HEK293T (cell line): Measurements from ENCODE around the gene OR8B3.

Experiments
- FOXK2 ChIP-seq: fragments of 450-650 bp; IDR thresholded peaks from 2 replicates; pipeline ENCODE4 v1.6.1; 2016; ENCODE audit warnings: mild to moderate bottlenecking
- FOXM1 ChIP-seq: fragments of 450-650 bp; IDR thresholded peaks from 2 replicates; pipeline ENCODE4 v1.6.1; 2017; ENCODE audit warnings: mild to moderate bottlenecking, borderline replicate concordance
- PKNOX1 ChIP-seq: fragments of 450-650 bp; IDR thresholded peaks from 2 replicates; pipeline ENCODE4 v1.6.1; 2016
- SP1 ChIP-seq: fragments of 450-650 bp; IDR thresholded peaks from 2 replicates; pipeline ENCODE4 v1.6.1; 2017
- SUZ12 ChIP-seq: fragments of 450-650 bp; IDR thresholded peaks from 2 replicates; pipeline ENCODE4 v1.6.1; 2016; ENCODE audit warnings: mild to moderate bottlenecking
- TARDBP ChIP-seq: fragments of 450-650 bp; IDR thresholded peaks from 2 replicates; pipeline ENCODE4 v1.6.1; 2016

DNA sequence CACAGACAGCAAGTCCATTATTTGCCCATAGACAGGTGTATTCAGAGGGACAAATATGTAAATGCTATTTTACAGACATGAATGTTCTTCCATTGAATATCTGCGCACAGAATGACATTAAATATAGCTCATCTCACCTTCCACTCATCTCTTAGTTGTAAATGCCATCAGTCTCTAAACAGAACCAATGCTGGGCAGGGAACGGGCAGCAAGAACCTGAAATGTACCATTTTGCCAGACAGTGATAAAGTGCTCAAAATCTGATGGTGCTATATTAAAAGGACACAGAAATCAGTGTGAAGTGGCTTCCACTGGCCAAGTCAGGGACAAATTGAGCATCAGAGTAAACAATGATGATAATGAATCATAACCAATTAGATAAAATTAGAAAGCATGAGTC lies 35.9 kb upstream of the OR8B3 start:
- TF ChIP-seq SP1, result no peak
- TF ChIP-seq SUZ12, result no peak
- TF ChIP-seq FOXK2, result no peak
- TF ChIP-seq PKNOX1, result no peak
- TF ChIP-seq FOXM1, result no peak
- TF ChIP-seq TARDBP, result no peak
